IMR-90 (cell line): Measurements from ENCODE around the gene ITPKB.

ENCODE experiments used
- NFE2L2 ChIP-seq: fragments of 150-350 bp; IDR thresholded peaks from 2 replicates; pipeline ENCODE4 v1.6.1; 2016; ENCODE audit warnings: low read depth, mild to moderate bottlenecking, low read length
- POLR2A ChIP-seq: IDR thresholded peaks from 2 replicates; pipeline ENCODE4 v1.6.1; 2012; ENCODE audit warnings: mild to moderate bottlenecking, low read depth, low read length
- RAD21 ChIP-seq: IDR thresholded peaks from 2 replicates; pipeline ENCODE4 v1.6.1; 2012; ENCODE audit warnings: low read length, improper control_type of control experiment
- SMC3 ChIP-seq: fragments of 150-350 bp; IDR thresholded peaks from 2 replicates; pipeline ENCODE4 v1.6.1; 2016; ENCODE audit warnings: low read depth, mild to moderate bottlenecking, antibody characterized with exemption, low read length, moderate library complexity
- TF ChIP-seq, protein P1 (sequence below): conservative IDR thresholded peaks from 2 replicates; pipeline ENCODE4 v1.5.1; 2012; ENCODE audit warnings: mild to moderate bottlenecking, low read depth, low read length, improper control_type of control experiment
- TF ChIP-seq, protein P2 (sequence below): fragments of 150-350 bp; IDR thresholded peaks from 2 replicates; pipeline ENCODE4 v1.6.1; 2017; ENCODE audit warnings: mild to moderate bottlenecking, antibody characterized with exemption, low read length, low read depth

- TF ChIP-seq RAD21 = peak; percentile 97
- TF ChIP-seq, protein P1, sequence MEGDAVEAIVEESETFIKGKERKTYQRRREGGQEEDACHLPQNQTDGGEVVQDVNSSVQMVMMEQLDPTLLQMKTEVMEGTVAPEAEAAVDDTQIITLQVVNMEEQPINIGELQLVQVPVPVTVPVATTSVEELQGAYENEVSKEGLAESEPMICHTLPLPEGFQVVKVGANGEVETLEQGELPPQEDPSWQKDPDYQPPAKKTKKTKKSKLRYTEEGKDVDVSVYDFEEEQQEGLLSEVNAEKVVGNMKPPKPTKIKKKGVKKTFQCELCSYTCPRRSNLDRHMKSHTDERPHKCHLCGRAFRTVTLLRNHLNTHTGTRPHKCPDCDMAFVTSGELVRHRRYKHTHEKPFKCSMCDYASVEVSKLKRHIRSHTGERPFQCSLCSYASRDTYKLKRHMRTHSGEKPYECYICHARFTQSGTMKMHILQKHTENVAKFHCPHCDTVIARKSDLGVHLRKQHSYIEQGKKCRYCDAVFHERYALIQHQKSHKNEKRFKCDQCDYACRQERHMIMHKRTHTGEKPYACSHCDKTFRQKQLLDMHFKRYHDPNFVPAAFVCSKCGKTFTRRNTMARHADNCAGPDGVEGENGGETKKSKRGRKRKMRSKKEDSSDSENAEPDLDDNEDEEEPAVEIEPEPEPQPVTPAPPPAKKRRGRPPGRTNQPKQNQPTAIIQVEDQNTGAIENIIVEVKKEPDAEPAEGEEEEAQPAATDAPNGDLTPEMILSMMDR = peak; percentile 91
- TF ChIP-seq, protein P2, sequence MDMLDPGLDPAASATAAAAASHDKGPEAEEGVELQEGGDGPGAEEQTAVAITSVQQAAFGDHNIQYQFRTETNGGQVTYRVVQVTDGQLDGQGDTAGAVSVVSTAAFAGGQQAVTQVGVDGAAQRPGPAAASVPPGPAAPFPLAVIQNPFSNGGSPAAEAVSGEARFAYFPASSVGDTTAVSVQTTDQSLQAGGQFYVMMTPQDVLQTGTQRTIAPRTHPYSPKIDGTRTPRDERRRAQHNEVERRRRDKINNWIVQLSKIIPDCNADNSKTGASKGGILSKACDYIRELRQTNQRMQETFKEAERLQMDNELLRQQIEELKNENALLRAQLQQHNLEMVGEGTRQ = no peak
- TF ChIP-seq SMC3 = peak; percentile 98
- TF ChIP-seq NFE2L2 = no peak
- no peak for TF ChIP-seq POLR2A
Measured at GRCh38 chr1:226634166-226634588, 104.9 kb downstream of the ITPKB start.
